H1 (cell line): Measurements from ENCODE around the gene AP2A2. TPM values are rescaled to one million over a fixed set of nuclear protein-coding genes. Genes with fewer than 3 reads are reported as not detected.
A peak's percentile ranks its signal among the peaks of the same experiment; 100 is the strongest.

Experiments
- CTCF ChIA-PET: fragments of 300-600 bp; sonication (Branson Sonifier 250); formaldehyde crosslinking; loops from one replicate; lab custom pipeline; 2021; ENCODE audit not compliant: partially characterized antibody; lab: Charles Lee
- POLR2A ChIA-PET: fragments of 300-600 bp; sonication (Branson Sonifier 250); formaldehyde crosslinking; loops from one replicate; lab custom pipeline; 2021; ENCODE audit warnings: inconsistent platforms; ENCODE audit not compliant: partially characterized antibody; lab: Charles Lee
- DNase-seq, 2 experiments: peaks; one replicate each; pipeline versions ENCODE4 v3.0.0 to v3.0.0-alpha.2; 2010 to 2022; ENCODE audit warnings: low spot score in 2 of 2, low read depth in 1 of 2, mixed read lengths in 1 of 2
- FAIRE-seq: peaks from 2 replicates; lab custom pipeline; 2011; peaks lifted over from hg19 to GRCh38; lab: Jason Lieb, UNC
- H2AFZ ChIP-seq: 2 replicates; pipeline ENCODE4 v1.8.1; 2012; ENCODE audit warnings: low read length, inconsistent platforms
- H2AK5ac ChIP-seq: 2 replicates; pipeline ENCODE4 v1.6.1; 2013; ENCODE audit warnings: low read depth, low read length
- H2BK120ac ChIP-seq: replicated peaks from 2 replicates; pipeline ENCODE3; 2013; ENCODE audit warnings: low read depth, low read length, inconsistent platforms
- H2BK12ac ChIP-seq: 2 replicates; pipeline ENCODE4 v1.6.1; 2013; ENCODE audit warnings: low read depth, low read length
- H2BK15ac ChIP-seq: 2 replicates; pipeline ENCODE4 v1.6.1; 2013; ENCODE audit warnings: low read length
- H2BK20ac ChIP-seq: 2 replicates; pipeline ENCODE4 v1.6.1; 2013; ENCODE audit warnings: low read length
- H2BK5ac ChIP-seq: 2 replicates; pipeline ENCODE4 v1.6.1; 2013; ENCODE audit warnings: low read depth, low read length
- H3K14ac ChIP-seq: 2 replicates; pipeline ENCODE4 v1.6.1; 2013; ENCODE audit warnings: inconsistent platforms; ENCODE audit not compliant: insufficient read length
- H3K18ac ChIP-seq: 2 replicates; pipeline ENCODE4 v1.6.1; 2013; ENCODE audit warnings: low read length; ENCODE audit errors: extremely low read depth
- H3K23ac ChIP-seq: 2 replicates; pipeline ENCODE4 v1.6.1; 2013; ENCODE audit warnings: inconsistent platforms; ENCODE audit not compliant: insufficient read length
- H3K23me2 ChIP-seq: 2 replicates; pipeline ENCODE4 v1.6.1; 2013; ENCODE audit warnings: low read depth, low read length
- H3K27ac ChIP-seq: 2 replicates; pipeline ENCODE4 v1.6.1; 2011; ENCODE audit warnings: low read depth, low read length, inconsistent platforms
- H3K27me3 ChIP-seq, 4 experiments: replicated peaks in 1 of 4; 1 replicate in 1 of 4; 2 replicates in 3 of 4; pipeline versions ENCODE4 v1.6.1 to v1.8.1; 2011 to 2013; ENCODE audit warnings: low read length in 3 of 4, mild to moderate bottlenecking in 3 of 4, inconsistent platforms in 2 of 4, mixed read lengths in 2 of 4, moderate library complexity in 1 of 4; ENCODE audit not compliant: control insufficient read depth in 3 of 4, insufficient read depth in 3 of 4; ENCODE audit errors: extremely low read depth in 1 of 4
- H3K36me3 ChIP-seq, 4 experiments: 2 replicates each; pipeline versions ENCODE4 v1.6.1 to v1.8.1; 2011 to 2013; ENCODE audit warnings: mild to moderate bottlenecking in 4 of 4, low read length in 3 of 4, moderate library complexity in 2 of 4, control low read depth in 1 of 4, inconsistent platforms in 1 of 4; ENCODE audit not compliant: insufficient read depth in 4 of 4, control insufficient read depth in 2 of 4
- H3K4ac ChIP-seq: replicated peaks from 2 replicates; pipeline ENCODE3; 2013; ENCODE audit warnings: low read length, low read depth, mixed read lengths, inconsistent platforms; ENCODE audit not compliant: insufficient read length
- H3K4me1 ChIP-seq, 4 experiments: replicated peaks in 1 of 4; 1 replicate in 1 of 4; 2 replicates in 3 of 4; pipeline versions ENCODE4 v1.6.1 to v1.8.1; 2011 to 2013; ENCODE audit warnings: low read length in 3 of 4, inconsistent platforms in 2 of 4, mixed read lengths in 1 of 4; ENCODE audit not compliant: insufficient read depth in 4 of 4, control insufficient read depth in 3 of 4
- H3K4me2 ChIP-seq, 2 experiments: 2 replicates each; pipeline versions ENCODE4 v1.6.1 to v1.8.1; 2011 to 2013; ENCODE audit warnings: low read depth in 2 of 2, low read length in 2 of 2, control low read depth in 1 of 2, inconsistent platforms in 1 of 2, mild to moderate bottlenecking in 1 of 2; ENCODE audit not compliant: insufficient read depth in 1 of 2
- H3K4me3 ChIP-seq, 4 experiments: fragments of 200-600, 300-600 bp in 1 of 4; sonication (generic), shearing (Covaris generic), sonication (Bioruptor Twin) in 1 of 4; 2 replicates each; pipeline versions ENCODE4 v1.5.1 to v1.8.1; 2011 to 2016; ENCODE audit warnings: low read length in 4 of 4, low read depth in 3 of 4, control low read depth in 2 of 4, inconsistent platforms in 2 of 4, mild to moderate bottlenecking in 2 of 4, mixed read lengths in 1 of 4, moderate library complexity in 1 of 4; ENCODE audit not compliant: insufficient read depth in 2 of 4; ENCODE audit errors: extremely low read depth in 1 of 4
- H3K56ac ChIP-seq: replicated peaks from 2 replicates; pipeline ENCODE3; 2013; ENCODE audit warnings: low read depth, mild to moderate bottlenecking, mixed read lengths, low read length, inconsistent platforms; ENCODE audit not compliant: insufficient read length
- H3K79me1 ChIP-seq: 2 replicates; pipeline ENCODE4 v1.6.1; 2013; ENCODE audit warnings: low read depth, low read length, control low read depth
- H3K79me2 ChIP-seq, 2 experiments: 2 replicates each; pipeline versions ENCODE4 v1.6.1 to v1.8.1; 2012 to 2013; ENCODE audit warnings: low read length in 2 of 2, mild to moderate bottlenecking in 2 of 2, inconsistent platforms in 1 of 2; ENCODE audit not compliant: insufficient read depth in 2 of 2, control insufficient read depth in 1 of 2
- H3K9ac ChIP-seq, 4 experiments: replicated peaks in 1 of 4; 1 replicate in 1 of 4; 2 replicates in 3 of 4; pipeline versions ENCODE4 v1.6.1 to v1.8.1; 2011 to 2013; ENCODE audit warnings: low read depth in 3 of 4, low read length in 3 of 4, control low read depth in 2 of 4, mild to moderate bottlenecking in 2 of 4, moderate library complexity in 2 of 4, inconsistent platforms in 1 of 4; ENCODE audit errors: extremely low read depth in 1 of 4
- H3K9me3 ChIP-seq, 2 experiments: 2 replicates each; pipeline versions ENCODE4 v1.6.1 to v1.8.1; 2012 to 2013; ENCODE audit warnings: mild to moderate bottlenecking in 2 of 2, moderate library complexity in 2 of 2, control low read depth in 1 of 2, inconsistent platforms in 1 of 2, low read depth in 1 of 2, low read length in 1 of 2, mixed read lengths in 1 of 2; ENCODE audit not compliant: insufficient read depth in 2 of 2
- H4K20me1 ChIP-seq, 2 experiments: replicated peaks in 1 of 2; 2 replicates each; pipeline versions ENCODE3 to v1.8.1; 2011 to 2013; ENCODE audit warnings: inconsistent platforms in 2 of 2, low read length in 2 of 2, mild to moderate bottlenecking in 1 of 2; ENCODE audit not compliant: insufficient read depth in 2 of 2, control insufficient read depth in 1 of 2
- H4K5ac ChIP-seq: 2 replicates; pipeline ENCODE4 v1.6.1; 2013; ENCODE audit warnings: low read length, low read depth, mixed read lengths, inconsistent platforms; ENCODE audit not compliant: insufficient read length
- H4K8ac ChIP-seq: 2 replicates; pipeline ENCODE4 v1.8.0; 2013; ENCODE audit warnings: mild to moderate bottlenecking, moderate library complexity, low read length, inconsistent platforms; ENCODE audit not compliant: insufficient read depth; ENCODE audit errors: extremely low read depth
- H4K91ac ChIP-seq: replicated peaks from 2 replicates; pipeline ENCODE3; 2013; ENCODE audit warnings: low read length, mixed read lengths, inconsistent platforms; ENCODE audit not compliant: insufficient read length
- NRF1 ChIP-seq: IDR thresholded peaks from 2 replicates; pipeline ENCODE4 v1.6.1; 2011; ENCODE audit warnings: mild to moderate bottlenecking, low read depth, low read length, improper control_type of control experiment
- WGBS, 2 experiments: shearing (Covaris generic) in 1 of 2; methylation state at CpG; one replicate each; pipeline versions ENCODE4 v1.1.6 to v1.1.7; 2013 to 2015; ENCODE audit warnings: low lambda C conversion rate in 2 of 2, mixed read lengths in 2 of 2, inconsistent platforms in 1 of 2, low coverage in 1 of 2, missing lambda C conversion rate in 1 of 2; ENCODE audit not compliant: insufficient replicate concordance in 2 of 2, insufficient coverage in 1 of 2, insufficient read length in 1 of 2; ENCODE audit errors: extremely low coverage in 1 of 2, missing lambda C conversion rate in 1 of 2; 5-methylcytosine and 5-hydroxymethylcytosine counted together
- polyA plus RNA-seq, 7 experiments: library from polyadenylated mRNA; depleted of rRNA in 3 of 7; stranded (reverse) in 5 of 7; unstranded in 2 of 7; fragments of >200 nt in 5 of 7; fragments of 200-250 nt in 2 of 7; gene quantifications; 1 replicate in 5 of 7; 2 replicates in 1 of 7; 4 replicates in 1 of 7; pipeline versions ENCODE4 v1.2.1 to v1.2.3, GENCODE V29; 2011 to 2013; ENCODE audit warnings: missing spikeins in 2 of 7, mixed read lengths in 2 of 7
- total RNA-seq: library from RNA; stranded (reverse); fragmentation: NEBNext Ultra II Directional; extraction: Animal tissue kit (Norgen Biotek cat#: 25700); gene quantifications from 2 replicates; pipeline ENCODE4 v1.2.1, GENCODE V29; 2021
- TF ChIP-seq, protein P1 (sequence below): IDR thresholded peaks from 2 replicates; pipeline ENCODE4 v1.6.1; 2012; ENCODE audit warnings: low read length, inconsistent platforms
- TF ChIP-seq, protein P2 (sequence below): IDR thresholded peaks from 2 replicates; pipeline ENCODE4 v1.6.1; 2011; ENCODE audit warnings: low read depth, mild to moderate bottlenecking, low read length; ENCODE audit not compliant: insufficient read depth
- TF ChIP-seq, protein P3 (sequence below): IDR thresholded peaks from 2 replicates; pipeline ENCODE4 v1.6.1; 2011; ENCODE audit warnings: low read length, improper control_type of control experiment

Gene AP2A2
- total and polyA plus RNA-seq, 2 of the 8 experiments (the other 6 are each of a cell fraction or from before 2014, with no cell fraction given), result 50.0 to 65.0 TPM

DNA sequence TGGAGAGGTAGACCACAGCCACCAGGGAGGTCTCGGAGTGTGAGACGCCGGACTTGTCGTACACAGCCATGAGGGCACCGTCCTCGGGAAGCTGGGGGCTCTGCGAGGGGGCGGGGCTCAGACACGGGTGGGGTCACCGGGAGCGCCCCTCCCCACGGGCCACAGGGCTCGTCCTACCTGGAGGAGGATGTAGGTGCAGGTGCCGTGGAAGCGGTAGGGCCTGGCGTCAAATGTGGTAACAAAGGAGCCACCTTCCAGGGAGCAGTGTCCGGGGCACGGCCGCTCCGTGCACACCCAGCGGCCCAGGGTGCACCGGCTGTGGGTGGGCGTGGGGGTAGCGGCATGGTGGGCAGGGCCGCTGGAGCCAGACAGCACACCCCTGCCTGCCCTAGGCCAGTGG, 103.4 kb downstream of the AP2A2 start:
- no peak overlapping the region for H3K4me2 ChIP-seq
- no peak overlapping the region for H2BK20ac ChIP-seq
- H3K79me1 ChIP-seq, result peaks cover 4% of the 10 kb centered on the region; the same call in 1 of the 2 replicates
- H4K91ac ChIP-seq, result peak overlapping the region; percentile 54
- no peaks in the 10 kb centered on the region for H3K9me3 ChIP-seq
- H4K5ac ChIP-seq, result no peak overlapping the region
- H3K4me3 ChIP-seq, result no peak overlapping the region
- no peak overlapping the region for H3K4ac ChIP-seq
- H3K27me3 ChIP-seq, result no peaks in the 10 kb centered on the region
- H3K27ac ChIP-seq, result no peak overlapping the region
- DNase-seq (no peak), FAIRE-seq (no peak)
- H3K9ac ChIP-seq, result no peak overlapping the region
- no peaks in the 10 kb centered on the region for H3K4me1 ChIP-seq
- H3K36me3 ChIP-seq, result no peaks in the 10 kb centered on the region
- no peak overlapping the region; the same call in 1 of the 2 replicates for H2BK12ac ChIP-seq
- H2BK120ac ChIP-seq, result no peak overlapping the region
- no peak overlapping the region; the same call in 1 of the 2 replicates for H4K8ac ChIP-seq
- H4K20me1 ChIP-seq, result peaks cover 0 to 9% of the 10 kb centered on the region in 2 experiments
- no peak overlapping the region for H3K14ac ChIP-seq
- no peak overlapping the region for H2BK5ac ChIP-seq
- no peaks in the 10 kb centered on the region for H3K79me2 ChIP-seq
- no peak overlapping the region for H2AFZ ChIP-seq
- TF ChIP-seq, protein P1, sequence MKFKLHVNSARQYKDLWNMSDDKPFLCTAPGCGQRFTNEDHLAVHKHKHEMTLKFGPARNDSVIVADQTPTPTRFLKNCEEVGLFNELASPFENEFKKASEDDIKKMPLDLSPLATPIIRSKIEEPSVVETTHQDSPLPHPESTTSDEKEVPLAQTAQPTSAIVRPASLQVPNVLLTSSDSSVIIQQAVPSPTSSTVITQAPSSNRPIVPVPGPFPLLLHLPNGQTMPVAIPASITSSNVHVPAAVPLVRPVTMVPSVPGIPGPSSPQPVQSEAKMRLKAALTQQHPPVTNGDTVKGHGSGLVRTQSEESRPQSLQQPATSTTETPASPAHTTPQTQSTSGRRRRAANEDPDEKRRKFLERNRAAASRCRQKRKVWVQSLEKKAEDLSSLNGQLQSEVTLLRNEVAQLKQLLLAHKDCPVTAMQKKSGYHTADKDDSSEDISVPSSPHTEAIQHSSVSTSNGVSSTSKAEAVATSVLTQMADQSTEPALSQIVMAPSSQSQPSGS, result no peak
- TF ChIP-seq NRF1, result no peak
- TF ChIP-seq, protein P2, sequence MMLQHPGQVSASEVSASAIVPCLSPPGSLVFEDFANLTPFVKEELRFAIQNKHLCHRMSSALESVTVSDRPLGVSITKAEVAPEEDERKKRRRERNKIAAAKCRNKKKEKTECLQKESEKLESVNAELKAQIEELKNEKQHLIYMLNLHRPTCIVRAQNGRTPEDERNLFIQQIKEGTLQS, result no peak
- TF ChIP-seq, protein P3, sequence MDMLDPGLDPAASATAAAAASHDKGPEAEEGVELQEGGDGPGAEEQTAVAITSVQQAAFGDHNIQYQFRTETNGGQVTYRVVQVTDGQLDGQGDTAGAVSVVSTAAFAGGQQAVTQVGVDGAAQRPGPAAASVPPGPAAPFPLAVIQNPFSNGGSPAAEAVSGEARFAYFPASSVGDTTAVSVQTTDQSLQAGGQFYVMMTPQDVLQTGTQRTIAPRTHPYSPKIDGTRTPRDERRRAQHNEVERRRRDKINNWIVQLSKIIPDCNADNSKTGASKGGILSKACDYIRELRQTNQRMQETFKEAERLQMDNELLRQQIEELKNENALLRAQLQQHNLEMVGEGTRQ, result no peak
- H3K23me2 ChIP-seq, result peaks cover 7% of the 10 kb centered on the region
- no peak overlapping the region for H3K56ac ChIP-seq
- no peak overlapping the region for H2AK5ac ChIP-seq
- no peak overlapping the region for H3K23ac ChIP-seq
- 89% methylated on average over 12 of the region's 25 CpGs; no CpG with 5 or more reads in 1 of the 2 experiments for WGBS, 2 experiments
- POLR2A ChIA-PET, result interaction anchor here (2.5 kb wide), 1 partner anchor 14 kb away, joined by 12 read pairs; no protein-coding TSS in a partner anchor
- CTCF ChIA-PET, result interaction anchor here (1.3 kb wide), 1 partner anchor 567 kb away, joined by 3 read pairs; no protein-coding TSS in a partner anchor
- no peak overlapping the region for H2BK15ac ChIP-seq
- no peak overlapping the region for H3K18ac ChIP-seq
